ENCODE data around the gene USP13. TPM values are rescaled to one million over a fixed set of nuclear protein-coding genes. Genes with fewer than 3 reads are reported as not detected.
"Not testable (repeated sequence)": the region's sequence is repeated elsewhere in the genome, so short reads cannot be mapped to it uniquely, and the experiment has no call there.

Gene USP13
- total and polyA plus RNA-seq, 4 donors, result 2.4 to 7.3 (median 4.2) TPM

DNA sequence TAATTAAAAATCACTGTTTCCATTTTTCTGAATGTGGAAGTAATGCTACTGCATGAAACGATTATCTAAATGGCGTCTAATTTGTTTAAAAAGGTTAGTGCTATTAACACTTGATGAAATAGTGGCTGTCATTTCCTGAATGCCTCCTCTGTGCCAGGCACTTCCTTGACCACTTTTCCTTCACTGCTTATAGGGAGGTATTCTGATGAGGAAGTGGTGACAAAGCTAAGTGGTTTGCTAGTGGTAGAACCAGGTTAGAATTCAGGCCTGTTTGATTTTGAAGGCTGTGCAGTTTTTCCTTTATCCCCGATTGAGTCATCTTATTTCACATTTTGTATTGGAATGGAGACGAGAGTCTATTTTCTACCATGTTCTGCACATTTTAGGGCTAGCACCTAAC lies 119.0 kb downstream of the USP13 start:
- Histone ChIP-seq H3K27me3 (ENCODE audit: control insufficient read depth in 4 of 4, insufficient read depth in 4 of 4, low read length in 3 of 4) (no peaks in the 10 kb centered on the region), H3K9ac (ENCODE audit: low read depth in 1 of 2, low read length in 2 of 2) (no peak overlapping the region), H3K27ac (ENCODE audit: low read depth in 1 of 2, low read length in 2 of 2) (no peak overlapping the region), H3K4me1 (ENCODE audit: control insufficient read depth in 4 of 4, insufficient read depth in 4 of 4, low read length in 3 of 4) (no peaks in the 10 kb centered on the region), H3K4me3 (ENCODE audit: low read depth in 1 of 3, low read length in 3 of 3) (no peak overlapping the region), H3K36me3 (ENCODE audit: control insufficient read depth in 4 of 4, insufficient read depth in 3 of 4, low read depth in 1 of 4, low read length in 3 of 4) (peaks cover 2 to 15% (median 8%) of the 10 kb centered on the region in 4 donors), H3K9me3 (ENCODE audit: control insufficient read depth in 4 of 4, low read length in 3 of 4) (no peaks in the 10 kb centered on the region)
- TF ChIP-seq EGR1 (IDR thresholded peaks at IDR 0.05; ENCODE audit: low read depth in 2 of 2), result no peak
- no peak for DNase-seq (ENCODE audit: low spot score)
- 93% methylated on average over 4 of the region's 4 CpGs for WGBS

GRCh38 chr3:179772297-179772696 lies 119.5 kb downstream of the USP13 start:
- DNase-seq (ENCODE audit: low spot score), result no peak
- Histone ChIP-seq H3K4me3 (ENCODE audit: low read depth in 1 of 3, low read length in 3 of 3) (no peak overlapping the region), H3K27me3 (ENCODE audit: control insufficient read depth in 4 of 4, insufficient read depth in 4 of 4, low read length in 3 of 4) (no peaks in the 10 kb centered on the region), H3K27ac (ENCODE audit: low read depth in 1 of 2, low read length in 2 of 2) (no peak overlapping the region), H3K4me1 (ENCODE audit: control insufficient read depth in 4 of 4, insufficient read depth in 4 of 4, low read length in 3 of 4) (no peaks in the 10 kb centered on the region), H3K36me3 (ENCODE audit: control insufficient read depth in 4 of 4, insufficient read depth in 3 of 4, low read depth in 1 of 4, low read length in 3 of 4) (peaks cover 2 to 10% (median 7%) of the 10 kb centered on the region in 4 donors), H3K9ac (ENCODE audit: low read depth in 1 of 2, low read length in 2 of 2) (no peak overlapping the region), H3K9me3 (ENCODE audit: control insufficient read depth in 4 of 4, low read length in 3 of 4) (no peaks in the 10 kb centered on the region)
- WGBS, result 79% methylated on average over 5 of the region's 5 CpGs
- TF ChIP-seq TAF1 (conservative IDR thresholded peaks at IDR 0.05) (no peak), NR2F2 (IDR thresholded peaks at IDR 0.05) (no peak), ATF3 (IDR thresholded peaks at IDR 0.05) (no peak), SP1 (IDR thresholded peaks at IDR 0.05) (no peak), HNF4G (IDR thresholded peaks at IDR 0.05) (no peak), HNF4A (conservative IDR thresholded peaks at IDR 0.05) (no peak), FOXA2 (IDR thresholded peaks at IDR 0.05) (no peak), GABPA (IDR thresholded peaks at IDR 0.05 in 1 of 2, conservative IDR thresholded peaks at IDR 0.05 in 1 of 2) (no peak), EGR1 (IDR thresholded peaks at IDR 0.05; ENCODE audit: low read depth in 2 of 2) (no peak), RXRA (IDR thresholded peaks at IDR 0.05) (no peak)

DNA sequence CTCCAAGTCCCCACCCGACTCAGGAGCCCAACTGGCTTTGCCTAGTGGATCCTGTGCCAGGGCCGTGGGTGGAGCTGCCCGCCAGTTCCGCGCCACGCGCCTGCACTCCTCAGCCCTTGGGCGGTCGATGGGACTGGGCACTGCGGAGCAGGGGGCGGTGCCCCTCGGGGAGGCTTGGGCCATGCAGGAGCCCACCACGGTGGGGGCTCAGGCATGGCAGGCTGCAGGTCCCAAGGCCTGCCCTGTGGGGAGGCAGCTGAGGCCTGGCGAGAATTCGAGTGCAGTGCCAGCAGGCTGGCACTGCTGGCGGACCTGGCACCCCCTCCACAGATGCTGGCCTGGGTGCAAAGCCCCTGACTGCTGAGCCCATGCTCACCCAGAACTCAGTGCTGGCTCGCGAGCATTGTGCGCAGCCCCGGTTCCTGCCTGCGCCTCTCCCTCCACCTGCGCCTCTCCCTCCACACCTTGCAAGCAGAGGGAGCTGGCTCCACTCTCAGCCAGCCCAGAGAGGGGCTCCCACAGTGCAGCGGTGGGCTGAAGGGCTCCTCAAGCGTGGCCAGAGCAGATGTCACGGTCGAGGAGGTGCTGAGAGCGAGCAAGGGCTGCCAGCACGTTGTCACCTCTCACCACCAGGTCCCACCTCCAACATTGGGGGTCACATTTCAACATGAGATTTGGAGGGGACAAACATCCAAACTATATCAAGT lies 122.7 kb downstream of the USP13 start:
- Histone ChIP-seq H3K9me3 (ENCODE audit: control insufficient read depth in 4 of 4, low read length in 3 of 4) (no peaks in the 10 kb centered on the region), H3K4me1 (ENCODE audit: control insufficient read depth in 4 of 4, insufficient read depth in 4 of 4, low read length in 3 of 4) (no peaks in the 10 kb centered on the region), H3K9ac (ENCODE audit: low read depth in 1 of 2, low read length in 2 of 2) (no peak overlapping the region), H3K27me3 (ENCODE audit: control insufficient read depth in 4 of 4, insufficient read depth in 4 of 4, low read length in 3 of 4) (no peaks in the 10 kb centered on the region), H3K36me3 (ENCODE audit: control insufficient read depth in 4 of 4, insufficient read depth in 3 of 4, low read depth in 1 of 4, low read length in 3 of 4) (peaks cover 2 to 8% (median 4%) of the 10 kb centered on the region in 4 donors), H3K4me3 (ENCODE audit: low read depth in 1 of 3, low read length in 3 of 3) (no peak overlapping the region), H3K27ac (ENCODE audit: low read depth in 1 of 2, low read length in 2 of 2) (no peak overlapping the region)
- WGBS, result 98% methylated on average over 28 of the region's 28 CpGs
- TF ChIP-seq, protein P1, sequence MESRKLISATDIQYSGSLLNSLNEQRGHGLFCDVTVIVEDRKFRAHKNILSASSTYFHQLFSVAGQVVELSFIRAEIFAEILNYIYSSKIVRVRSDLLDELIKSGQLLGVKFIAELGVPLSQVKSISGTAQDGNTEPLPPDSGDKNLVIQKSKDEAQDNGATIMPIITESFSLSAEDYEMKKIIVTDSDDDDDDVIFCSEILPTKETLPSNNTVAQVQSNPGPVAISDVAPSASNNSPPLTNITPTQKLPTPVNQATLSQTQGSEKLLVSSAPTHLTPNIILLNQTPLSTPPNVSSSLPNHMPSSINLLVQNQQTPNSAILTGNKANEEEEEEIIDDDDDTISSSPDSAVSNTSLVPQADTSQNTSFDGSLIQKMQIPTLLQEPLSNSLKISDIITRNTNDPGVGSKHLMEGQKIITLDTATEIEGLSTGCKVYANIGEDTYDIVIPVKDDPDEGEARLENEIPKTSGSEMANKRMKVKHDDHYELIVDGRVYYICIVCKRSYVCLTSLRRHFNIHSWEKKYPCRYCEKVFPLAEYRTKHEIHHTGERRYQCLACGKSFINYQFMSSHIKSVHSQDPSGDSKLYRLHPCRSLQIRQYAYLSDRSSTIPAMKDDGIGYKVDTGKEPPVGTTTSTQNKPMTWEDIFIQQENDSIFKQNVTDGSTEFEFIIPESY (IDR thresholded peaks at IDR 0.05), result no peak
- no peak for TF ChIP-seq TAF1 (conservative IDR thresholded peaks at IDR 0.05)
- no peak for DNase-seq (ENCODE audit: low spot score)

- H3K27me3 ChIP-seq (ENCODE audit: control insufficient read depth in 4 of 4, insufficient read depth in 4 of 4, low read length in 3 of 4); H3K27ac ChIP-seq (ENCODE audit: low read depth in 1 of 2, low read length in 2 of 2); H3K4me3 ChIP-seq (ENCODE audit: low read depth in 1 of 3, low read length in 3 of 3); H3K9me3 ChIP-seq (ENCODE audit: control insufficient read depth in 4 of 4, low read length in 3 of 4); H3K9ac ChIP-seq (ENCODE audit: low read depth in 1 of 2, low read length in 2 of 2); H3K4me1 ChIP-seq (ENCODE audit: control insufficient read depth in 4 of 4, insufficient read depth in 4 of 4, low read length in 3 of 4); DNase-seq (ENCODE audit: low spot score): not testable (repeated sequence)
- H3K36me3 ChIP-seq (ENCODE audit: control insufficient read depth in 4 of 4, insufficient read depth in 3 of 4, low read depth in 1 of 4, low read length in 3 of 4), result peaks cover 3 to 12% (median 8%) of the 10 kb centered on the region in 4 donors
- WGBS, result over 99% methylated on average over 5 of the region's 5 CpGs
These were observed 130.0 kb downstream of the USP13 start for GRCh38 chr3:179782841-179783240.
